ENCODE measurements around the gene ZNF565. TPM values are rescaled to one million over a fixed set of nuclear protein-coding genes. Genes with fewer than 3 reads are reported as not detected.

The ZNF565 gene
- total and polyA plus RNA-seq, 2 of the 13 experiments (the other 11 are each of a cell fraction or from before 2014, with no cell fraction given), result 1.8 to 5.2 TPM

Small RNA genes within 50 kb of the gene (small RNA-seq; reads per million reads assigned to genes)
- 0 reads per million in 3 experiments for gene RF00019 (ENCODE audit: insufficient read depth in 2 of 3, insufficient read length in 3 of 3, low read depth in 2 of 3, low replicate concordance in 1 of 3)

Other genes with a start within 250 kb of the ZNF565 start
- gene SDHAF1, start 219.5 kb downstream of the ZNF565 start, total RNA-seq (2016; rRNA removed; fragmentation: Illumina TruSeq; extraction: Trizol), result 21.0 and 22.8 TPM in 2 replicates
- 17.8 and 18.7 TPM in 2 replicates for gene SDHAF1, start 219.5 kb downstream of the ZNF565 start, polyA plus RNA-seq (2011; rRNA removed)
- gene SYNE4, start 205.9 kb downstream of the ZNF565 start, total RNA-seq (2016; rRNA removed; fragmentation: Illumina TruSeq; extraction: Trizol), result 20.7 and 23.0 TPM in 2 replicates
- gene SYNE4, start 205.9 kb downstream of the ZNF565 start, polyA plus RNA-seq (2011; rRNA removed), result 13.7 and 19.9 TPM in 2 replicates
- gene ALKBH6, start 200.5 kb downstream of the ZNF565 start, total RNA-seq (2016; rRNA removed; fragmentation: Illumina TruSeq; extraction: Trizol), result 6.9 and 13.7 TPM in 2 replicates
- gene ALKBH6, start 200.5 kb downstream of the ZNF565 start, polyA plus RNA-seq (2011; rRNA removed), result 18.1 and 20.9 TPM in 2 replicates
- gene CLIP3, start 181.8 kb downstream of the ZNF565 start, total RNA-seq (2016; rRNA removed; fragmentation: Illumina TruSeq; extraction: Trizol), result 0.15 TPM in 1 of 2 replicates, not detected in the other
- gene CLIP3, start 181.8 kb downstream of the ZNF565 start, polyA plus RNA-seq (2011; rRNA removed), result 1.1 and 1.2 TPM in 2 replicates
- 1.4 and 1.7 TPM in 2 replicates for gene THAP8, start 160.4 kb downstream of the ZNF565 start, total RNA-seq (2016; rRNA removed; fragmentation: Illumina TruSeq; extraction: Trizol)
- 3.7 and 4.0 TPM in 2 replicates for gene THAP8, start 160.4 kb downstream of the ZNF565 start, polyA plus RNA-seq (2011; rRNA removed)
- gene WDR62, start 159.8 kb downstream of the ZNF565 start, total RNA-seq (2016; rRNA removed; fragmentation: Illumina TruSeq; extraction: Trizol), result 8.8 and 12.5 TPM in 2 replicates
- gene WDR62, start 159.8 kb downstream of the ZNF565 start, polyA plus RNA-seq (2011; rRNA removed), result 5.4 and 5.8 TPM in 2 replicates
- gene OVOL3, start 103.5 kb downstream of the ZNF565 start, total RNA-seq (2016; rRNA removed; fragmentation: Illumina TruSeq; extraction: Trizol), result not detected in 2 replicates
- not detected in 2 replicates for gene OVOL3, start 103.5 kb downstream of the ZNF565 start, polyA plus RNA-seq (2011; rRNA removed)
- gene POLR2I, start 99.8 kb downstream of the ZNF565 start, total RNA-seq (2016; rRNA removed; fragmentation: Illumina TruSeq; extraction: Trizol), result 101 and 104 TPM in 2 replicates
- gene POLR2I, start 99.8 kb downstream of the ZNF565 start, polyA plus RNA-seq (2011; rRNA removed), result 40.5 and 41.1 TPM in 2 replicates
- gene TBCB, start 99.2 kb downstream of the ZNF565 start, total RNA-seq (2016; rRNA removed; fragmentation: Illumina TruSeq; extraction: Trizol), result 271 and 302 TPM in 2 replicates
- 245 and 276 TPM in 2 replicates for gene TBCB, start 99.2 kb downstream of the ZNF565 start, polyA plus RNA-seq (2011; rRNA removed)
- gene CAPNS1, start 74.6 kb downstream of the ZNF565 start, total RNA-seq (2016; rRNA removed; fragmentation: Illumina TruSeq; extraction: Trizol), result 280 and 322 TPM in 2 replicates
- gene CAPNS1, start 74.6 kb downstream of the ZNF565 start, polyA plus RNA-seq (2011; rRNA removed), result 526 and 533 TPM in 2 replicates
- not detected in 2 replicates for gene COX7A1, start 62.2 kb downstream of the ZNF565 start, total RNA-seq (2016; rRNA removed; fragmentation: Illumina TruSeq; extraction: Trizol)
- not detected in 2 replicates for gene COX7A1, start 62.2 kb downstream of the ZNF565 start, polyA plus RNA-seq (2011; rRNA removed)
- gene ZNF146, start 441 bp upstream of the ZNF565 start, total RNA-seq (2016; rRNA removed; fragmentation: Illumina TruSeq; extraction: Trizol), result 52.7 and 93.3 TPM in 2 replicates
- gene ZNF146, start 441 bp upstream of the ZNF565 start, polyA plus RNA-seq (2011; rRNA removed), result 26.8 and 28.4 TPM in 2 replicates
- 5.0 and 5.7 TPM in 2 replicates for gene ZFP14, start 164.5 kb upstream of the ZNF565 start, total RNA-seq (2016; rRNA removed; fragmentation: Illumina TruSeq; extraction: Trizol)
- gene ZFP14, start 164.5 kb upstream of the ZNF565 start, polyA plus RNA-seq (2011; rRNA removed), result 1.9 and 2.0 TPM in 2 replicates
- gene ZFP82, start 204.0 kb upstream of the ZNF565 start, total RNA-seq (2016; rRNA removed; fragmentation: Illumina TruSeq; extraction: Trizol), result 4.3 and 7.1 TPM in 2 replicates
- 1.5 and 1.7 TPM in 2 replicates for gene ZFP82, start 204.0 kb upstream of the ZNF565 start, polyA plus RNA-seq (2011; rRNA removed)

Data from HepG2 (cell line).